ENCODE data around the gene NDUFB8. TPM values are rescaled to one million over a fixed set of nuclear protein-coding genes. Genes with fewer than 3 reads are reported as not detected.

Gene NDUFB8
- total and polyA plus RNA-seq, 4 donors: 72.4 to 297 (median 199) TPM

- no peak overlapping the region for H3K27ac ChIP-seq (ENCODE audit: low read depth in 1 of 2, low read length in 2 of 2)
- WGBS: 88% methylated on average over 8 of the region's 8 CpGs
- H3K4me3 ChIP-seq (ENCODE audit: low read depth in 1 of 3, low read length in 3 of 3): no peak overlapping the region
- peaks cover 3 to 20% (median 13%) of the 10 kb centered on the region in 4 donors for H3K4me1 ChIP-seq (ENCODE audit: control insufficient read depth in 4 of 4, insufficient read depth in 4 of 4, low read length in 3 of 4)
- H3K27me3 ChIP-seq (ENCODE audit: control insufficient read depth in 4 of 4, insufficient read depth in 4 of 4, low read length in 3 of 4): peaks cover 0 to 2% (median 0%) of the 10 kb centered on the region in 4 donors
- no peak for TF ChIP-seq YY1 (IDR thresholded peaks at IDR 0.05)
- no peak for TF ChIP-seq EGR1 (IDR thresholded peaks at IDR 0.05; ENCODE audit: low read depth in 2 of 2)
- DNase-seq (ENCODE audit: low spot score): no peak
- no peaks in the 10 kb centered on the region for H3K9me3 ChIP-seq (ENCODE audit: control insufficient read depth in 4 of 4, low read length in 3 of 4)
- peaks cover 0 to 32% (median 20%) of the 10 kb centered on the region in 4 donors for H3K36me3 ChIP-seq (ENCODE audit: control insufficient read depth in 4 of 4, insufficient read depth in 3 of 4, low read depth in 1 of 4, low read length in 3 of 4)
- no peak overlapping the region for H3K9ac ChIP-seq (ENCODE audit: low read depth in 1 of 2, low read length in 2 of 2)
Measured at GRCh38 chr10:100485366-100485765, 44.3 kb downstream of the NDUFB8 start.

GRCh38 chr10:100483876-100484666 is 45.6 kb downstream of the NDUFB8 start:
- Histone ChIP-seq H3K4me3 (ENCODE audit: low read depth in 1 of 3, low read length in 3 of 3) (no peak overlapping the region), H3K4me1 (ENCODE audit: control insufficient read depth in 4 of 4, insufficient read depth in 4 of 4, low read length in 3 of 4) (peaks cover 3 to 20% (median 13%) of the 10 kb centered on the region in 4 donors), H3K36me3 (ENCODE audit: control insufficient read depth in 4 of 4, insufficient read depth in 3 of 4, low read depth in 1 of 4, low read length in 3 of 4) (peaks cover 0 to 22% (median 13%) of the 10 kb centered on the region in 4 donors), H3K27ac (ENCODE audit: low read depth in 1 of 2, low read length in 2 of 2) (no peak overlapping the region), H3K27me3 (ENCODE audit: control insufficient read depth in 4 of 4, insufficient read depth in 4 of 4, low read length in 3 of 4) (peaks cover 0 to 2% (median 0%) of the 10 kb centered on the region in 4 donors), H3K9ac (ENCODE audit: low read depth in 1 of 2, low read length in 2 of 2) (no peak overlapping the region), H3K9me3 (ENCODE audit: control insufficient read depth in 4 of 4, low read length in 3 of 4) (no peaks in the 10 kb centered on the region)
- DNase-seq (ENCODE audit: low spot score): no peak
- TF ChIP-seq EGR1 (IDR thresholded peaks at IDR 0.05; ENCODE audit: low read depth in 2 of 2) (no peak), REST (IDR thresholded peaks at IDR 0.05) (no peak), HNF4G (IDR thresholded peaks at IDR 0.05) (no peak), FOXA2 (IDR thresholded peaks at IDR 0.05) (no peak), JUND (IDR thresholded peaks at IDR 0.05) (no peak), FOXA1 (IDR thresholded peaks at IDR 0.05) (no peak), NR2F2 (IDR thresholded peaks at IDR 0.05) (no peak), GABPA (IDR thresholded peaks at IDR 0.05 in 1 of 2, conservative IDR thresholded peaks at IDR 0.05 in 1 of 2) (no peak), ATF3 (IDR thresholded peaks at IDR 0.05) (no peak), HNF4A (conservative IDR thresholded peaks at IDR 0.05) (no peak), ZBTB33 (IDR thresholded peaks at IDR 0.05) (no peak), MAX (IDR thresholded peaks at IDR 0.05) (no peak), RAD21 (IDR thresholded peaks at IDR 0.05) (no peak), CTCF (IDR thresholded peaks at IDR 0.05; ENCODE audit: low read depth, low read length, missing input control) (no peak), RXRA (IDR thresholded peaks at IDR 0.05) (no peak), SP1 (IDR thresholded peaks at IDR 0.05) (no peak), TAF1 (conservative IDR thresholded peaks at IDR 0.05) (no peak), YY1 (IDR thresholded peaks at IDR 0.05) (no peak)
- 91% methylated on average over 5 of the region's 5 CpGs for WGBS

All from liver (tissue), 9 donors.